HEK293T (cell line): ENCODE measurements around the gene CD300C.
"Not testable (repeated sequence)": the region's sequence is repeated elsewhere in the genome, so short reads cannot be mapped to it uniquely, and the experiment has no call there.

Source experiments
- CTCF ChIA-PET: fragments of 350-600 bp; formaldehyde crosslinking; extraction: SDS; loops from one replicate; lab custom pipeline; 2021; ENCODE audit warnings: antibody characterized with exemption, inconsistent platforms; lab: Yijun Ruan, JAX
- POLR2A ChIA-PET: fragments of 350-600 bp; formaldehyde crosslinking; extraction: SDS; loops from one replicate; lab custom pipeline; 2020; ENCODE audit warnings: antibody characterized with exemption, inconsistent platforms; lab: Yijun Ruan, JAX
- DNase-seq: peaks from one replicate; pipeline ENCODE4 v3.0.0; 2012; ENCODE audit warnings: mixed read lengths; ENCODE audit errors: extremely low spot score
- ARNT ChIP-seq: fragments of 450-650 bp; IDR thresholded peaks from 2 replicates; pipeline ENCODE4 v1.6.1; 2017; ENCODE audit warnings: mild to moderate bottlenecking
- BHLHE40 ChIP-seq: fragments of 450-650 bp; IDR thresholded peaks from 2 replicates; pipeline ENCODE4 v1.6.1; 2016; ENCODE audit warnings: mild to moderate bottlenecking, moderate library complexity, borderline replicate concordance
- CTBP1 ChIP-seq: fragments of 450-650 bp; IDR thresholded peaks from 2 replicates; pipeline ENCODE4 v1.6.1; 2016; ENCODE audit warnings: borderline replicate concordance
- ELF4 ChIP-seq: fragments of 450-650 bp; IDR thresholded peaks from 2 replicates; pipeline ENCODE4 v1.6.1; 2017; ENCODE audit warnings: antibody characterized with exemption
- FOXA1 ChIP-seq: fragments of 450-650 bp; IDR thresholded peaks from 2 replicates; pipeline ENCODE4 v1.6.1; 2016; ENCODE audit warnings: mild to moderate bottlenecking
- FOXK2 ChIP-seq: fragments of 450-650 bp; IDR thresholded peaks from 2 replicates; pipeline ENCODE4 v1.6.1; 2016; ENCODE audit warnings: mild to moderate bottlenecking
- FOXM1 ChIP-seq: fragments of 450-650 bp; IDR thresholded peaks from 2 replicates; pipeline ENCODE4 v1.6.1; 2017; ENCODE audit warnings: mild to moderate bottlenecking, borderline replicate concordance
- HDGF ChIP-seq: fragments of 450-650 bp; IDR thresholded peaks from 2 replicates; pipeline ENCODE4 v1.6.1; 2017; ENCODE audit warnings: antibody characterized with exemption, borderline replicate concordance
- L3MBTL2 ChIP-seq: fragments of 450-650 bp; conservative IDR thresholded peaks from 2 replicates; pipeline ENCODE4 v1.6.1; 2016; ENCODE audit warnings: mild to moderate bottlenecking
- LEF1 ChIP-seq: fragments of 450-650 bp; IDR thresholded peaks from 2 replicates; pipeline ENCODE4 v1.6.1; 2017; ENCODE audit warnings: mild to moderate bottlenecking, borderline replicate concordance
- NFRKB ChIP-seq: fragments of 450-650 bp; IDR thresholded peaks from 2 replicates; pipeline ENCODE4 v1.6.1; 2016; ENCODE audit warnings: mild to moderate bottlenecking, moderate library complexity
- SP1 ChIP-seq: fragments of 450-650 bp; IDR thresholded peaks from 2 replicates; pipeline ENCODE4 v1.6.1; 2017
- SUZ12 ChIP-seq: fragments of 450-650 bp; IDR thresholded peaks from 2 replicates; pipeline ENCODE4 v1.6.1; 2016; ENCODE audit warnings: mild to moderate bottlenecking
- TARDBP ChIP-seq: fragments of 450-650 bp; IDR thresholded peaks from 2 replicates; pipeline ENCODE4 v1.6.1; 2016
- ZNF384 ChIP-seq: fragments of 450-650 bp; IDR thresholded peaks from 2 replicates; pipeline ENCODE4 v1.6.1; 2016
- TF ChIP-seq, protein P1 (sequence below): fragments of 450-650 bp; IDR thresholded peaks from 2 replicates; pipeline ENCODE4 v1.6.1; 2016

The CD300C gene

DNA sequence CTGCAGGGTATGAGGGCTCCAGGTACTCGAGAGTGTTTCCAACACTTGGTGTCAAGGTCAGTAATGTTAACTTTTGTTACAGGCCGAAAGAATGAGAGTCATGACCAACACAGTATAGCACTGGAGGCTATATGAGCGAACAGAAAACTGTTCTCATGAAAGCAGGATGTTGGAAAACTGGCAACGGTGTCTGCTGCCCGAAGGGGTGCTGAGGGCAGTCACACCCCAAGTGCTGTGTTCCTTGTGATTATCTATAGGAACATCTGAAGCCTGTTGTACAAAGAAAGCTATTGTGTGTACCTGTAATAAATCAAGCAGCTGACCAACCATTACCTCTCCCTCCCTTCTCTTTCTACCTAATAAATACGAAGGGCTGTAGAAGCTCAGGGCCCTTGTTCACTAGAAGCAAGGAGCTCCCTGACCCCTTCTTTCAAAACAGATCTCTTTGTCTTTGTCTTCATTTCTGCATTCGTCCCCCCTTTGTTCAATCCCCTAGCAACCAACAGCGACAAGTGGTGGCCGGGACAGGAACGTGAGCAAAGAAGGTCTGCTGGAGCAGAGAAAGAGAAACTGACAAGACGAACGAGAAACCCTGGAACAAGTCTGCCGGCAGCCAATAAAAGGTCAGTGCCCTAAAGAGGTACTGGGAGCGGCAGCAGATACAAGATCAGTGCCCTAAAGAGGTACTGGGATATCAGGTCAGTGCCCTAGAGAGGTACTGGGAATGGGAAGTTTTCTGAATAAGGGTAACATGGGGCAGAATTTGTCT lies 38.6 kb upstream of the CD300C start:
- no peak for DNase-seq
- ChIA-PET CTCF (interaction anchor here (1.6 kb wide), 1 partner anchor 18 kb away, joined by 5 read pairs; no protein-coding TSS in a partner anchor), POLR2A (no interaction called here)
- TF ChIP-seq SUZ12 (no peak), NFRKB (no peak), CTBP1 (no peak), SP1 (no peak), ZNF384 (no peak), FOXA1 (no peak), ELF4 (no peak), FOXM1 (no peak), ARNT (no peak), TARDBP (no peak), LEF1 (no peak), FOXK2 (no peak), BHLHE40 (no peak), HDGF (no peak), L3MBTL2 (no peak)
- TF ChIP-seq, protein P1, sequence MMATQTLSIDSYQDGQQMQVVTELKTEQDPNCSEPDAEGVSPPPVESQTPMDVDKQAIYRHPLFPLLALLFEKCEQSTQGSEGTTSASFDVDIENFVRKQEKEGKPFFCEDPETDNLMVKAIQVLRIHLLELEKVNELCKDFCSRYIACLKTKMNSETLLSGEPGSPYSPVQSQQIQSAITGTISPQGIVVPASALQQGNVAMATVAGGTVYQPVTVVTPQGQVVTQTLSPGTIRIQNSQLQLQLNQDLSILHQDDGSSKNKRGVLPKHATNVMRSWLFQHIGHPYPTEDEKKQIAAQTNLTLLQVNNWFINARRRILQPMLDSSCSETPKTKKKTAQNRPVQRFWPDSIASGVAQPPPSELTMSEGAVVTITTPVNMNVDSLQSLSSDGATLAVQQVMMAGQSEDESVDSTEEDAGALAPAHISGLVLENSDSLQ = no peak

DNA sequence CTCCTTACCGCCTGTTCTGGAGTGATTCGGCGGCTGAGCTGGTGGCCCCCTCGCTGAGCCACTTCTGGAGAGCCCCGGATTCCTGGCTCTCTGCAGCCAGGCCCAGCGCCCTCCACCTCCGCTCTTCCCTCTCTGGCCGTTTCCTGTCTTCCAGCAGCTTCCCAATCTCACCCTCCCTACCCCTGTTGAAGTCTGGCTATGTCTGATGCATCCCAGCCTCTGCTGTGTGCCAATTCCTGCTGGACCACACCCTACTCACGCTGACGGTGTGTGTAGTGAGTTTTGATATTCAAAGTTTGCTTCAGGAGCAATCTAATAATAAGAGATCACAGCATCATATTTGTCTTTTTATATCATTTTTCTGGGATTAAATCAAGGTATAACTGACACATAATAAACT lies 36.7 kb upstream of the CD300C start:
- TF ChIP-seq CTBP1 = no peak
- no peak for TF ChIP-seq HDGF
- no peak for TF ChIP-seq NFRKB
- TF ChIP-seq ZNF384 = no peak
- TF ChIP-seq FOXM1 = no peak
- no peak for TF ChIP-seq ARNT
- no peak for TF ChIP-seq SUZ12
- no peak for TF ChIP-seq FOXK2
- TF ChIP-seq FOXA1 = no peak
- TF ChIP-seq L3MBTL2 = no peak
- TF ChIP-seq SP1 = no peak
- no peak for TF ChIP-seq BHLHE40
- ChIA-PET POLR2A (no interaction called here), CTCF (no interaction called here)
- DNase-seq = no peak

DNA sequence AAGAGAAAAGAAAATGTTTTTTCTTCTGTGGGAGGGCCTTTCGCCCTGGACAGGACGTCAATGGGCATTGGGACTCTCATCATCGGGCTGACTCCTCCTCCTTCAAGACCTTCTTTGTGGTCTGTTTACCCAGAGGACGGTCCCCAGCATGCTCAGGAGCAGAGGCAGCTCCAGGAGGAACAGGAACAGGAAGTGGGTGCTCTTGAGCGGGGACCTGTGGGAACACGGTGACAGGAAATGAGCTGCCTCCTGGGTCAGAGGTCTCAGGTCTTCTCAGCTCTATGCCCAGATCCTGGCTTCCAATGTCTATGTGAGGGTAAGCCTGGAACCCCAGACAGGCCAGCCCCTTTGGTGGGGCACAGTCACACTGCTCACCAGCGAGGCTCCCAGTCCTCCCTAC lies 34.0 kb upstream of the CD300C start:
- no peak for DNase-seq
- CTCF ChIA-PET = interaction anchor here (1.0 kb wide), 1 partner anchor 14 kb away, joined by 7 read pairs; no protein-coding TSS in a partner anchor
- TF ChIP-seq ELF4 (no peak), L3MBTL2 (no peak), FOXM1 (no peak), BHLHE40 (no peak), HDGF (no peak), TARDBP (no peak), ZNF384 (no peak), FOXK2 (no peak), ARNT (no peak), NFRKB (no peak), SP1 (no peak), FOXA1 (no peak), SUZ12 (no peak), LEF1 (no peak), CTBP1 (no peak)
- TF ChIP-seq, protein P1 = no peak
- POLR2A ChIA-PET = no interaction called here

DNA sequence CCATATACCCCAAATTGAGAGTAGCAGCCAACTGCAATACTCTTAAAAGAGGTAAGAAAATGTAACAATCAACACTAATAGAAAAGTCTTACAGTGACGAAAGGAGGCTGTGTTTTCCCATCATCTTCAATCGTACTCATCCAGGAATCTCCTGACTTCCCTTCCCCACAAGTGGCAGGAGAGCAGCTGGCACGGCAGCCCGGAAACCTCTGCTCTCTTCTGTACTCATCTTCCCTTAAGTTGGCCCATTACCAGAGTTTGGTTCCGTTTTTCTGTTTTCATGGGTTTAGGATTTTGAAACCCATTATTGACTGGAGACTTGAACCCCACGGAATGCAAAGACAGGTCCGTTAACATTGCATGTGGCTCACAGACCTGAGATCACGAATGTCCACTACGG lies 33.1 kb upstream of the CD300C start:
- ChIA-PET CTCF (interaction anchor here (1.0 kb wide), 1 partner anchor 13 kb away, joined by 7 read pairs; no protein-coding TSS in a partner anchor), POLR2A (no interaction called here)
- TF ChIP-seq L3MBTL2 = no peak
- TF ChIP-seq TARDBP = no peak
- no peak for TF ChIP-seq NFRKB
- no peak for TF ChIP-seq FOXM1
- TF ChIP-seq FOXK2 = no peak
- no peak for DNase-seq

DNA sequence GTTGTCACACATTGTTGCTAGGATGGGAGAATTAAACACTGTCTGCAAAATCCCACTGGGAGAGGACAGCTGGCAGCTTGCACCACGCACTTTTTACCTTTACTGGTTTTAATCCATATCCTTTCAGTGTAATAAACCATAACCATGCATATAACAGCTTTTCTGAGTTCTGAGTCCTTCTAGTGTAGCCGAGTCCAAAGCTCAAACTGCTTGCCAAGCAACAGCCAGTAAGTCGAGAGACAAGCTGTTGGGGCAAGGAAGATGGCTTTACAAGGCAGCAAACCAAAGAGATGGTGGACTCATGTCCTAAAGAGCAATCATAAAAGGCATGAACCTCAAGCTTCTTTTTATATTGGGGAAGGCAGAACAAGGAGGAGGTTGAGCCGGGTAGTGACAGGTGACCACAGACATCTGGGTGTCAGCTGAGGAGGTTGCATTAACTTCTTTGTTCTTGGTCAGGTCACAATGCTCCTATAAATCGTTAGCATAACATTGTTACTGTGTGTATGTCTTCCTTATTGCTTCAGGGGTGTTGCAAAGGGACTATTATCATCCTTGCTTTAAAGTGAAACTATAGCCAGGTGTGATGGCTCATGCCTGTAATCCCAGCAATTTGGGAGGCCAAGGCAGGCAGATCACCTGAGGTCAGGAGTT lies 28.7 kb upstream of the CD300C start:
- DNase-seq = no peak
- ChIA-PET CTCF (interaction anchor here (0.7 to 1.0 kb wide), 2 partner anchors 9 to 111 kb away, joined by 3 to 5 read pairs; no protein-coding TSS in a partner anchor), POLR2A (no interaction called here)
- TF ChIP-seq TARDBP = no peak
- no peak for TF ChIP-seq NFRKB
- no peak for TF ChIP-seq FOXM1
- TF ChIP-seq, protein P1 = no peak
- no peak for TF ChIP-seq L3MBTL2
- TF ChIP-seq ELF4 = no peak
- TF ChIP-seq LEF1 = no peak
- TF ChIP-seq FOXK2 = no peak
- TF ChIP-seq ARNT = no peak
- TF ChIP-seq FOXA1 = no peak
- no peak for TF ChIP-seq BHLHE40
- TF ChIP-seq ZNF384 = no peak

DNA sequence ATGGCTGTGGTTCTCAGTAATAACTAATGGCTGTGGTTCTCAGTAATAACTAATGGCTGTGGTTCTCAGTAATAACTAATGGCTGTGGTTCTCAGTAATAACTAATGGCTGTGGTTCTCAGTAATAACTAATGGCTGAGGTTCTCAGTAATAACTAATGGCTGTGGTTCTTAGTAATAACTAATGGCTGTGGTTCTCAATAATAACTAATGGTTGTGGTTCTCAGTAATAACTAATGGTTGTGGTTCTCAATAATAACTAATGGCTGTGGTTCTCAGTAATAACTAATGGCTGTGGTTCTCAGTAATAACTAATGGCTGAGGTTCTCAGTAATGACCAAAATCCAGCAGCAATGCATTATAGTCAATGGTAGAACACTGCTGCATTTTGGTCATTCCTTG lies 27.7 kb upstream of the CD300C start:
- DNase-seq, POLR2A ChIA-PET, CTCF ChIA-PET: not testable (repeated sequence)
